Lung (tissue), 12 donors: ENCODE measurements around the gene SMPD2. TPM values are rescaled to one million over a fixed set of nuclear protein-coding genes. Genes with fewer than 3 reads are reported as not detected.
A peak's percentile ranks its signal among the peaks of the same experiment; 100 is the strongest.
"Not testable (repeated sequence)": the region's sequence is repeated elsewhere in the genome, so short reads cannot be mapped to it uniquely, and the experiment has no call there.

Source experiments
- ATAC-seq: fragments of 200-7000 bp; cut with Tn5 transposase; one replicate; pipeline ENCODE4 v1.9.1; 2020; ENCODE audit warnings: moderate number of reproducible peaks; ENCODE audit not compliant: insufficient read depth, low FRiP score
- DNase-seq, 3 donors: peaks; one replicate each; pipeline ENCODE4 v3.0.0-alpha.2; 2013 to 2017
- H3K27ac ChIP-seq, 2 donors: one replicate each; pipeline ENCODE4 v1.5.1; 2013; ENCODE audit warnings: mild to moderate bottlenecking in 2 of 2, moderate library complexity in 2 of 2, control low read depth in 1 of 2, inconsistent platforms in 1 of 2, low read depth in 1 of 2, low read length in 1 of 2
- H3K27me3 ChIP-seq, 3 donors: one replicate each; pipeline ENCODE4 v1.5.1; 2013; ENCODE audit warnings: low read length in 2 of 3; ENCODE audit not compliant: control insufficient read depth in 3 of 3, insufficient read depth in 3 of 3
- H3K36me3 ChIP-seq, 4 donors: one replicate each; pipeline ENCODE4 v1.5.1; 2013; ENCODE audit warnings: low read length in 4 of 4, mild to moderate bottlenecking in 1 of 4, moderate library complexity in 1 of 4; ENCODE audit not compliant: control insufficient read depth in 4 of 4, insufficient read depth in 4 of 4
- H3K4me1 ChIP-seq, 5 donors: one replicate each; pipeline ENCODE4 v1.5.1; 2013; ENCODE audit warnings: low read length in 5 of 5, mild to moderate bottlenecking in 2 of 5, moderate library complexity in 1 of 5; ENCODE audit not compliant: control insufficient read depth in 5 of 5, insufficient read depth in 5 of 5
- H3K4me3 ChIP-seq: one replicate; pipeline ENCODE4 v1.5.1; 2013; ENCODE audit warnings: mild to moderate bottlenecking, control low read depth, moderate library complexity
- H3K9ac ChIP-seq, 2 donors: one replicate each; pipeline ENCODE4 v1.5.1; 2013; ENCODE audit warnings: low read length in 2 of 2, control low read depth in 1 of 2; ENCODE audit not compliant: insufficient read depth in 1 of 2
- H3K9me3 ChIP-seq, 4 donors: one replicate each; pipeline ENCODE4 v1.5.1; 2013; ENCODE audit warnings: low read length in 3 of 4, mild to moderate bottlenecking in 1 of 4, moderate library complexity in 1 of 4; ENCODE audit not compliant: control insufficient read depth in 4 of 4, insufficient read depth in 3 of 4
- WGBS, 2 donors: extraction: QIAGEN DNeasy Blood & Tissue Kit; methylation state at CpG; one replicate each; pipeline ENCODE4 v1.1.7; 2013; 5-methylcytosine and 5-hydroxymethylcytosine counted together
- polyA plus RNA-seq, 2 donors: library from polyadenylated mRNA; stranded (reverse); fragments of 200-250 nt; gene quantifications; one replicate each; pipeline ENCODE4 v1.2.1, GENCODE V29; 2013
- total RNA-seq, 2 donors: library from RNA; depleted of rRNA in 1 of 2; stranded (reverse); fragments of >200 nt in 1 of 2; gene quantifications; one replicate each; pipeline ENCODE4 v1.2.1, GENCODE V29; 2014 to 2021
- TF ChIP-seq, protein P1 (sequence below): IDR thresholded peaks from 2 replicates; pipeline ENCODE4 v1.5.1; 2012; ENCODE audit warnings: mild to moderate bottlenecking; ENCODE audit errors: control extremely low read depth, extremely low read depth
- donor health status: control.
- donor health status: control.
- donor health status: Bipolar disorder and iron deficiency.
- donor health status: healthy.
- donor health status: DM: yes; HTN: yes; CAD: no.

SMPD2 gene
- total and polyA plus RNA-seq, 4 donors = 17.4 to 22.8 (median 19.9) TPM

DNA sequence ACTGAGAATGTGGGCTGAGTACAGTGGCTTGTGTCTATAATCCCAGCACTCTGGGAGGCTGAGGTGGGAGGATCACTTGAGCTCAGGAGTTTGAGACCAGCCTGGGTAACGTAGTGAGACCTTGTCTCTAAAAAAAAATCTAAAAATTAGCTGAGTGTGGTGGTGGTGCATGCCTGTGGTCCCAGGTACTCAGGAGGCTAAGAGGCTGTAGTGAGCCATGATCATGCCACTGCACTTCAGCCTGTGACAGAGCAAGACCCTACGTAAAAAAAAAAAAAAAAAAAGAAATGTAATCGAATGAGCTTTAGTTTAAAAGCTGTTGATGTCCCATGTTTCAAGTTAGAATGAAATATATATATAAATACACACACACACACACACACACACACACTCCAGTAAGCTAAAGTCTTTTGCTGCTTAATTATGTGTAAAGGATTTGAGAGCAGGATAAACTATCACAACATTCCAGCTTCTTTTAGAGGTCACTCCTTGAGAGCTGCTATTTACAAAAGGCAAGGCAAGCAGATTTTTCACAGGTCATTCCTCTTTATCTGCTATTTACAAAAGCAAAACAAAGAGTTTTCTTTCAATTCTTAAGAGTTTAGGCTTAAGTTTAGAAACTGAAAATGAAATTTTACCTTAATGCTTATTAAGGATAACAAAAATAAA, 19.8 kb downstream of the SMPD2 start:
- ATAC-seq = no peak

DNA sequence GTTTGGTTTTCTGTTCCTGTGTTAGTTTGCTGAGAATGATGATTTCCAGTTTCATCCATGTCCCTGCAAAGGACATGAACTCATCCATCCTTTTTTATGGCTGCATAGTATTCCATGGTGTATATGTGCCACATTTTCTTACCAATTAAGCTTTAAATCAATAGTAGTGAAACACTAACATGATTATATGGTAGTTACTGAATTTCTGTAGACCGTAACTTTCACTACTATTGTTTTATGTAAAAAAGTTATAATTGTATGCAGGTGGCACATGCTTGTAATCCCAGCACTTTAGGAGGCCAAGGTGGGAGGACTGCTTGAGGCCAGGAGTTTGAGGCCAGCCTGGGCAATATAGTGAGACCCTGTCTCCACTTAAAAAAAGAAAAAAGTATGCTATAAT, 20.7 kb downstream of the SMPD2 start:
- ATAC-seq, H3K27ac ChIP-seq, H3K9me3 ChIP-seq, DNase-seq, H3K27me3 ChIP-seq, H3K4me3 ChIP-seq, H3K9ac ChIP-seq: not testable (repeated sequence)
- Histone ChIP-seq H3K4me1 (peaks cover 6 to 32% (median 24%) of the 10 kb centered on the region in 5 donors), H3K36me3 (peaks cover 9 to 23% (median 12%) of the 10 kb centered on the region in 4 donors)
- 98 to 100% methylated on average over 1 of the region's 1 CpG for WGBS, 2 donors

More for the DNA sequence above, 19.8 kb downstream of the SMPD2 start:
- Histone ChIP-seq H3K4me1 (peaks cover 6 to 33% (median 21%) of the 10 kb centered on the region in 5 donors), H3K4me3 (no peak overlapping the region), H3K27ac (no peak overlapping the region), H3K27me3 (no peaks in the 10 kb centered on the region), H3K9me3 (no peaks in the 10 kb centered on the region), H3K9ac (peak overlapping the region in 1 of 2 donors; percentile 53), H3K36me3 (peaks cover 3 to 15% (median 9%) of the 10 kb centered on the region in 4 donors)
- DNase-seq = peak; percentile 31 to 86 (median 78)
- 58 to 81% methylated on average over 3 of the region's 3 CpGs for WGBS, 2 donors
- TF ChIP-seq, protein P1, sequence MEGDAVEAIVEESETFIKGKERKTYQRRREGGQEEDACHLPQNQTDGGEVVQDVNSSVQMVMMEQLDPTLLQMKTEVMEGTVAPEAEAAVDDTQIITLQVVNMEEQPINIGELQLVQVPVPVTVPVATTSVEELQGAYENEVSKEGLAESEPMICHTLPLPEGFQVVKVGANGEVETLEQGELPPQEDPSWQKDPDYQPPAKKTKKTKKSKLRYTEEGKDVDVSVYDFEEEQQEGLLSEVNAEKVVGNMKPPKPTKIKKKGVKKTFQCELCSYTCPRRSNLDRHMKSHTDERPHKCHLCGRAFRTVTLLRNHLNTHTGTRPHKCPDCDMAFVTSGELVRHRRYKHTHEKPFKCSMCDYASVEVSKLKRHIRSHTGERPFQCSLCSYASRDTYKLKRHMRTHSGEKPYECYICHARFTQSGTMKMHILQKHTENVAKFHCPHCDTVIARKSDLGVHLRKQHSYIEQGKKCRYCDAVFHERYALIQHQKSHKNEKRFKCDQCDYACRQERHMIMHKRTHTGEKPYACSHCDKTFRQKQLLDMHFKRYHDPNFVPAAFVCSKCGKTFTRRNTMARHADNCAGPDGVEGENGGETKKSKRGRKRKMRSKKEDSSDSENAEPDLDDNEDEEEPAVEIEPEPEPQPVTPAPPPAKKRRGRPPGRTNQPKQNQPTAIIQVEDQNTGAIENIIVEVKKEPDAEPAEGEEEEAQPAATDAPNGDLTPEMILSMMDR = no peak

DNA sequence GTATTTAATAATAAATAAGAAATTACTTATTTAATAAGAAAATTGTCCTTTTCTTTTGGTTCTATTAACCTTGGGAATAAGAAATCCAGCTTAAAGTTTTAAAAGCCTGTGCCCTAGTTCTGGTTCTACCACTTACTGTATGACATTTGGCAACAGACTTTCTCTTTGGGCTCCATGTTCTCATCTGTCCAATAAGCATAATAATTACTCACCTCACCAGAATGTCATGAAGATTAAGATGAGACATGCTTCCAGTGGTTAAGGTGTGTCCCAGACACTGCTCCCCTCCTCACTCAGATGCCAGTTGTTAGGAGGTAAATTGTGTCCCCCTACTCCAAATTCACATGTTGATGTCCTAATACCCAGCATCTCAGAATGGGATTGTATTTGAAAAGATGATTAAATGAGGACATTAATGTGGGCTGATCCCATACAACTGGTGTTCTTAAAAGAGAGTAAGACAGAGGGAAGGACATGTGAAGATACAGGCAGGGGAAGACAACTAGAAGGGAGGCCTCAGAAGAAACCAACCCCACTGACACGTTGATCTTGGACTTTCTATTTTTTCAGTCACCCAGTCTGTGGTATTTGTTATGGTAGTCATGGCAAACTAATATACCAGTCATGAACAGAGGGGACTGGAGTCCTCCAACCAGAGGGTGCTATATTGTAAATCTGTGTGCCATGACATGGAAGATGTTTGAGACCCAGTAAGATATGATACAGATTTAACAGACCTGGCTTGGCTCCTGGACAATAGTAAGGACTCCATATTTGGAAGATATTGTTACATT, 21.4 kb downstream of the SMPD2 start:
- H3K27ac ChIP-seq = no peak overlapping the region

More for the DNA sequence above, 21.4 kb downstream of the SMPD2 start:
- TF ChIP-seq, protein P1 = no peak
- H3K4me1 ChIP-seq = peaks cover 0 to 29% (median 19%) of the 10 kb centered on the region in 5 donors
- 83 to 92% methylated on average over 1 of the region's 1 CpG for WGBS, 2 donors
- no peak overlapping the region for H3K4me3 ChIP-seq
- no peak for ATAC-seq
- H3K36me3 ChIP-seq = peaks cover 9 to 25% (median 12%) of the 10 kb centered on the region in 4 donors
- no peaks in the 10 kb centered on the region for H3K27me3 ChIP-seq
- H3K9me3 ChIP-seq = no peaks in the 10 kb centered on the region
- H3K9ac ChIP-seq = no peak overlapping the region
- DNase-seq = no peak
